GM18870 (cell line): ENCODE measurements around the gene TMPRSS9.
"Not testable (repeated sequence)": the region's sequence is repeated elsewhere in the genome, so short reads cannot be mapped to it uniquely, and the experiment has no call there.

Source experiments
- ATAC-seq: cut with Tn5 transposase; IDR thresholded peaks from one replicate; pipeline ENCODE4 v1.9.1; 2021; ENCODE audit warnings: moderate library complexity; ENCODE audit not compliant: unreplicated experiment

The TMPRSS9 gene

GRCh38 chr19:2341244-2341751 lies 18.8 kb upstream of the TMPRSS9 start:
- no peak for ATAC-seq

DNA sequence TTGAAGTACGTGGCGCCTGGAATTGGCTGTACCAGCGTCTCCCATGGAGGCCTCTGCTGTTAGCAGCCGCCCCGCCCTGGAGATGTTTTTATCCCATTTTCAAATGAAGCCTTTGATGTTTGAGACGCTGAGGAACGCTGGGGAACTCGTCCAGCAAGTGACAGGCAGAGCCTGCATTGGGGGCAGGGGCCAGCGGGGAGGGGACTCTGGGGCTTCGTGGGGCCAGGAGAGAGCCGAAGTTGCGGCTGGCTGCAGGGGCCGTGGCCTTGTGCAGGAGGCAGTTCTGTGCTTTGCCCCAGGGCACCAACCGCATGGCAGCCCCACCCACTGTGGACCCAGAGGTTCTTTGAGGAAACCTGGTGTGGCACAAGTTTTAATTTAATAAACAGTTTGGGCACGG lies 18.1 kb upstream of the TMPRSS9 start:
- ATAC-seq: no peak

DNA sequence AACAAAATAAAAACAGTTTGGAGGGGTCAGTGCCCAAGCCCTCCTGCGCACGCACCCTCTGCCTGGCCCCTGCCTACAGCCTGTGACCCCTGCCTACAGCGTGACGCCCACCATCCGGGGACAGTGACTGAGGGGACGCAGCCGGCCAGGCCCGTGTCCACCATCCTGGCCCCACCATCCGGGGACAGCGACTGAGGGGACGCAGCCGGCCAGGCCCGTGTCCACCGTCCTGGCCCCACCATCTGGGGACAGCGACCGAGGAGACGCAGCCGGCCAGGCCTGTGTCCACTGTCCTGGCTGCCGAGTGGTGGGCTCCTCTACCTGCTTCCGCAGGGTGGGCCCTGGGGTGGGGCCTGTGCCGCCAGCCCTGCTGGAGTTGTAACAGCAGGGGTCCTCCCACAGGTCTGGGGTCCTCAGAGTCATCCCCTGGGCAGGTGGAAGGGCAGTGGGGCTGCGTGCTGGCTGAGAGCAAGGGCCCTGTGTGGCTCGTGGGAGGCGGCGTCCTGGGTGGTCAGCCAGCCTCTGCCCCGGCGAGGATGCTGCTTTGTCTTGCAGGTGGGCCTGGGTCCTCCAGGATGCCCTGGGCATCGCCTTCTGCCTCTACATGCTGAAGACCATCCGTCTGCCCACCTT lies 17.3 kb upstream of the TMPRSS9 start:
- no peak for ATAC-seq

- ATAC-seq: no peak
Observed at GRCh38 chr19:2343289-2343982, 16.6 kb upstream of the TMPRSS9 start.

DNA sequence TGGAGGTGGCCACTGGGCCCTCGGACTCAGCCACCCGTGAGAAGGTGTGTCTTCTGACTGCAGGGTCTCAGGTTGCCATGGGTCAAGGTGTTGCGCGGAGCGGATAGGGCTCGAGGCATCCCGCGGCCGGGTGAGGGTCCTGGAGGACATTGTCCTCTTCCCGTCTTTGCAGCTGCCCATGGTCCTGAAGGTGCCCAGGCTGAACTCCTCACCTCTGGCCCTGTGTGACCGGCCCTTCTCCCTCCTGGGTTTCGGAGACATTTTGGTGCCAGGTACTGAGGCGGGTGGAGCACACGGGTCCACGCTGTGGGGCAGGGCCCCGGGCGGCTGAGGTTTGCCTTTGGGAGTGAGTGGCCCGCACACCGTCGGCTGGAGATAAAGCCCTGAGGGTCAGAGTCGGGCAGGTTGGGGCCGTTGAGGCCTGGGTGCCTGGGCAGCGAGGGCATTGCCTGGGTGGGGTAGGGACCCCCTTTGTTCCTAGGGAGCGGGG lies 15.6 kb upstream of the TMPRSS9 start:
- ATAC-seq: no peak

DNA sequence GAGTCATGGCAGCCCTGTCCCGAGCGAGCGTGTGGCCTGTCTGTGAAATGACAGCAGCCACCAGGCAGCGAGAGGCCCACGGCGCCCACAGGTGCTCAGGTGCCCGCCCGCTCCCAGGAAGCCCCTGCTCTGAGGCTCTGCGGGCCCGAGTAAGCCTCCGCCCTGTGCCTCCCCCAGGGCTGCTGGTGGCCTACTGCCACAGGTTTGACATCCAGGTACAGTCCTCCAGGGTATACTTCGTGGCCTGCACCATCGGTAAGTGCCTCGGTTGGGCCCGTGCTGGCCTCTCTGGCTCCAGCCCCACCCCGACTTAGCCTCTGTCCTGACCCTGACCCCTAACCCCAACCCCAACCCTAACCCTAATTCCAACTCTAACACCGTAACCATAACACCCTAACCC lies 15.0 kb upstream of the TMPRSS9 start:
- no peak for ATAC-seq

GRCh38 chr19:2345794-2346663 lies 14.0 kb upstream of the TMPRSS9 start:
- no peak for ATAC-seq

DNA sequence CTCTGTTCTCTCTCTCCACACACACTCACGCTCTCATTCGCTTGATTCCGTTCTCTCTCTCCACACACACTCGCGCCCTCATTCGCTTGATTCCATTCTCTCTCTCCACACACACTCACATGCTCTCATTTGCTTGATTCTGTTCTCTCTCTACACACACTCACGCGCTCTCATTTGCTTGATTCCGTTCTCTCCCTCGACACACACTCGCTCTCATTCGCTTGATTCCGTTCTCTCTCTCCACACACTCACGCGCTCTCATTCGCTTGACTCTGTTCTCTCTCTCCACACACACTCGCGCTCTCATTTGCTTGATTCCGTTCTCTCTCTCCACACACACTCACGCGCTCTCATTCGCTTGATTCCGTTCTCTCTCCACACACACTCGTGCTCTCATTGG lies 10.2 kb upstream of the TMPRSS9 start:
- not testable (repeated sequence) for ATAC-seq

DNA sequence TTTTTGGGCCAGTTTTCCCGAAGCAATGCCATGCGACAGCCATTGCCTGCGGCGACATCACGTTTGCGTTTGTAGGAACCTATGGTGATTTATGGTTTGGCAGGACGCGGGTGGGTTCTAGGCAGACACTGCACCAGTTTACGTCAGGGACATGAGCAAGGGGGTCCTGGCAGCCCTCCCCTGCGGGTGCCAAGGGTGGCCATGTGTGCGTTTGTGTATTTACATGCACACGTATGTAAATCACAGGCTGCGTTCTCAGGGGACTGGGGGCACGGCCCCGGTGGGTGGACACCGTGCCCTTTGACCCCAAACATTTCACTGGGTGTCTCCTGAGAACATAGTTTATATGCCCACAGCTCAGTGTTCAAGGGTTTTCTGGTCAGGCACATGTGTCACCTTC lies 9.4 kb upstream of the TMPRSS9 start:
- ATAC-seq: no peak

- no peak for ATAC-seq
Observed at GRCh38 chr19:2351591-2351990, 8.5 kb upstream of the TMPRSS9 start.

DNA sequence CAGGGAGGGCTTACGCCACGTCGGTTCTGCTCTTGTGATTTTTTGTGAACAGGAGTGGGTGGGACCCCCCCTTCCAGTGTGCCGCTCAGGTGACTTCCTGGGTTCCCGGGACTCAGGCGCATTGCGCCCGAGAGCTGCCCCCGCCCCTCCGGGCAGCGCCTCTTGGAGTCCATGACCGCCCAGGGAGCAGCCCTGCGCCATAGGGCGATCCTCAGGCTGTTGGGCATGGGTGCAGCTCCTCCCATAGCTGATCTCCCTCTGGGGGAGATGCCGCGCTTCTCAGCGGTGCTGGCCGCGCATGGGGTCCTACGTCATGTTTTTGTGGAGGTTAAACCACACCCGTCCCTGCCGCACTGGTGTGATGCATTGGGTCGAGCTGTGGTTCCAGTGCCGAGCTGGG lies 7.9 kb upstream of the TMPRSS9 start:
- no peak for ATAC-seq

- no peak for ATAC-seq
Observed at GRCh38 chr19:2353159-2353886, 6.7 kb upstream of the TMPRSS9 start.

GRCh38 chr19:2353887-2354592 lies 6.0 kb upstream of the TMPRSS9 start:
- ATAC-seq: no peak

GRCh38 chr19:2354670-2355069 lies 5.4 kb upstream of the TMPRSS9 start:
- no peak for ATAC-seq

DNA sequence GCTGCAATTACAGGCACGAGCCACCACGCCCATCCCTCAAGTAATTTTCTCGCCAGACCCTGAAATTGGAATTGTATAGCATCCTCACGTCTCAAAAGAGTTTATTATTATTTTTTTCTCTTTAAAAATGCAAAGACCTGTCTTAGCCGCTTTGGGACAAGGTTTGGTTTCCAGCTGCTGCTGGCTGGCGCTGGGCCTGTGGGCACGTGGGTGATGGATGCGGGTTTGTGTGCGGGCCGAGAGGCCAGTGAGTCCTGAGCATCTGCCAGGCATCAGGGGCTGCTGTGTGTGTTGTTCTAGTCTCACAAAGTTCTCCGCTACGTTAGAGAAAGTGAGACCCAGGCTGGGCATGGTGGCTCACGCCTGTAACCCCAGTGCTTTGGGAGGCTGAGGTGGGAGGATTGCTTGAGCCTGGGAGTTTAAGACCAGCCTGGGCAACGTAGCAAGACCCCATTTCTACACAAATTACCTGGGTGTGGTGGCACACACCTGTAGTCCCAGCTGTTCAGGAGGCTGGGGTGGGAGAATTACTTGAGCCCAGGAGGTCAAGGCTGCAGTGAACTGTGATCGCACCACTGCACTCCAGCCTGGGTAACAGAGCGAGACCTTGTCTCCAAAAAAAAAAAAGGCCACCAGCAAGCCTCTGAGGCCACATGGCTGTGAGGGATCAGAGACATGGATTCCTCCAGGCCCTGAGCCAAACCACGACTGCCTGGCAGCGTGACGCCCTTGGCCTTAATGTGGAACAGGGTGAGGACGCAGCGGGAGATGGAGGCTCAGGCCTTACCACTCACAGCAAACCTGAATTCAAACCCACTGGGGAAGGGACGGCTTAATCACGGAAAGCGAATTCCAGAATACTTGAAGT lies 4.7 kb upstream of the TMPRSS9 start:
- ATAC-seq: no peak

GRCh38 chr19:2356036-2356646 lies 3.9 kb upstream of the TMPRSS9 start:
- ATAC-seq: no peak

DNA sequence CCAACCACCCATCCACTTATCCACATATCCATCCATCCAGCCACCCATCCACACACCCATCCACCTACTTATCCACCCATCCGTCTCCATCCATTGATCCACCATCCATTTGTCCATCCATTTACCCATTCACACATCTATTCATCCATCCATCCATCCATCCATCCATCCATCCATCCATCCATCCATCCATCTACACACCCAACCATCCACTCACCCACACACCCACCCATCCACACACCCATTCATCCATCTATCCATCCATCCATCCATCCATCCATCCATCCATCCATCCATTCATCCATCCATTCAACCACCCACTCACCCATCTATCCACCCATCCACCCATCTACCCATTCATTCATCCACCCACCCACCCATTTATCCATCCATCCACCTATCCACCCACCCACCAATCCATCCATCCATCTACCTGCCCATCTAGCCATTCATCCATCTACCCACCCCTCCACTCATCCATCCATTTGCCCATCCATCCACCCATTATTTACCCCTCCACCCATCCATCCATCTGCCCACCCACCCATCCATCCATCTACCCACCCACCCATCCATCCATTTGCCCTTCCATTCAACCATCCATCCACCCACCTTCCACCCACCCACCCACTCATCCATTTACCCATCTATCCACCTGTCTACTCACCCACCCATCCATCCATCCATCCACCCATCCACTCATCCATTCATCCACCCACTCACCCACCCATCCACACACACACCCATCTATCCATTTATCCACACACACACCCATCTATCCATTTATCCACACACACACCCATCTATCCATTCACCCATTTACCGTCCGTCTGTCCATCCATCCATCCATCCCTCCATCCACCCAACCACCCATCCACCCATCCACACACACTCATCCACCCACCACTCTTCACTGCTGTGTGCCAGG lies 2.5 kb upstream of the TMPRSS9 start:
- no peak for ATAC-seq
